ENCODE measurements around the gene GMNC. TPM values are rescaled to one million over a fixed set of nuclear protein-coding genes. Genes with fewer than 3 reads are reported as not detected.

The GMNC gene
- total RNA-seq, 1 experiment from 2014 or later, result not detected

- Mint-ChIP-seq H3K27me3 (ENCODE audit: insufficient read depth, unreplicated experiment) (no peaks in the 10 kb centered on the region), H3K9me3 (ENCODE audit: unreplicated experiment) (peaks cover 18% of the 10 kb centered on the region), H3K36me3 (ENCODE audit: insufficient read depth, unreplicated experiment) (no peaks in the 10 kb centered on the region), H3K27ac (ENCODE audit: low read depth, unreplicated experiment) (no peak overlapping the region), H3K4me1 (ENCODE audit: insufficient read depth, unreplicated experiment) (no peaks in the 10 kb centered on the region), H3K4me3 (ENCODE audit: unreplicated experiment) (no peak overlapping the region)
- BruUV-seq (replicated peaks), result no TSS peak
- peak; percentile 33 for DNase-seq (ENCODE audit: unreplicated experiment)
- intact Hi-C loops (cut with micrococcal nuclease), result no loop called here
- ChIA-PET CTCF (no interaction called here), POLR2A (no interaction called here)
- TF ChIP-seq CTCF (IDR thresholded peaks at IDR 0.05; ENCODE audit: unreplicated experiment), result no peak
These were observed 39.8 kb upstream of the GMNC start for GRCh38 chr3:190902292-190902691.

- CTCF ChIA-PET, result interaction anchor here (1.0 kb wide), 1 partner anchor 81 kb away, joined by 4 read pairs; no protein-coding TSS in a partner anchor
- intact Hi-C loops (cut with micrococcal nuclease), result no loop called here
- Mint-ChIP-seq H3K27me3 (ENCODE audit: insufficient read depth, unreplicated experiment) (no peaks in the 10 kb centered on the region), H3K9me3 (ENCODE audit: unreplicated experiment) (no peaks in the 10 kb centered on the region), H3K4me1 (ENCODE audit: insufficient read depth, unreplicated experiment) (peaks cover 4% of the 10 kb centered on the region), H3K4me3 (ENCODE audit: unreplicated experiment) (no peak overlapping the region), H3K36me3 (ENCODE audit: insufficient read depth, unreplicated experiment) (no peaks in the 10 kb centered on the region), H3K27ac (ENCODE audit: low read depth, unreplicated experiment) (no peak overlapping the region)
- no TSS peak for BruUV-seq (replicated peaks)
- no peak for TF ChIP-seq CTCF (IDR thresholded peaks at IDR 0.05; ENCODE audit: unreplicated experiment)
- POLR2A ChIA-PET, result no interaction called here
- DNase-seq (ENCODE audit: unreplicated experiment), result no peak
These were observed 30.0 kb upstream of the GMNC start for GRCh38 chr3:190892395-190892902.

GRCh38 chr3:190886945-190887344 lies 24.5 kb upstream of the GMNC start:
- peak; percentile 31 for DNase-seq (ENCODE audit: unreplicated experiment)
- intact Hi-C loops (cut with micrococcal nuclease), result loop anchor here (10.0 kb wide), 1 partner anchor 498 kb away; no protein-coding TSS in a partner anchor
- Mint-ChIP-seq H3K27me3 (ENCODE audit: insufficient read depth, unreplicated experiment) (no peaks in the 10 kb centered on the region), H3K9me3 (ENCODE audit: unreplicated experiment) (no peaks in the 10 kb centered on the region), H3K27ac (ENCODE audit: low read depth, unreplicated experiment) (no peak overlapping the region), H3K36me3 (ENCODE audit: insufficient read depth, unreplicated experiment) (no peaks in the 10 kb centered on the region), H3K4me3 (ENCODE audit: unreplicated experiment) (no peak overlapping the region), H3K4me1 (ENCODE audit: insufficient read depth, unreplicated experiment) (peaks cover 18% of the 10 kb centered on the region)
- BruUV-seq (replicated peaks), result no TSS peak
- ChIA-PET POLR2A (no interaction called here), CTCF (interaction anchor here (0.9 kb wide), 1 partner anchor 161 kb away, joined by 3 read pairs; no protein-coding TSS in a partner anchor)
- TF ChIP-seq CTCF (IDR thresholded peaks at IDR 0.05; ENCODE audit: unreplicated experiment), result no peak

GRCh38 chr3:190883973-190884832 lies 21.7 kb upstream of the GMNC start:
- Mint-ChIP-seq H3K4me1 (ENCODE audit: insufficient read depth, unreplicated experiment) (peaks cover 18% of the 10 kb centered on the region), H3K36me3 (ENCODE audit: insufficient read depth, unreplicated experiment) (no peaks in the 10 kb centered on the region), H3K9me3 (ENCODE audit: unreplicated experiment) (no peaks in the 10 kb centered on the region), H3K27me3 (ENCODE audit: insufficient read depth, unreplicated experiment) (no peaks in the 10 kb centered on the region), H3K4me3 (ENCODE audit: unreplicated experiment) (no peak overlapping the region), H3K27ac (ENCODE audit: low read depth, unreplicated experiment) (no peak overlapping the region)
- peak; percentile 80 for DNase-seq (ENCODE audit: unreplicated experiment)
- intact Hi-C loops (cut with micrococcal nuclease), result loop anchor here (1.0 to 10.0 kb wide), 4 partner anchors 72 to 501 kb away; no protein-coding TSS in a partner anchor
- peak; percentile 82 for TF ChIP-seq CTCF (IDR thresholded peaks at IDR 0.05; ENCODE audit: unreplicated experiment)
- no TSS peak for BruUV-seq (replicated peaks)
- POLR2A ChIA-PET, result interaction anchor here (0.8 to 1.8 kb wide), 3 partner anchors 22 to 185 kb away, joined by 3 to 4 read pairs (median 3); partner anchors contain the start of gene GMNC
- CTCF ChIA-PET, result interaction anchor here (0.5 to 7.4 kb wide), 30 partner anchors 10 to 525 kb away, joined by 3 to 112 read pairs (median 3); partner anchors contain the start of gene GMNC
